H54 (cell line): ENCODE results near the gene MARK4.

Experiments used
- DNase-seq: peaks from one replicate; pipeline ENCODE4 v3.0.0; 2011; ENCODE audit warnings: low spot score, mixed read lengths; ENCODE audit not compliant: insufficient read length
- FAIRE-seq: peaks from 3 replicates; lab custom pipeline; 2011; peaks lifted over from hg19 to GRCh38; lab: Jason Lieb, UNC
- POLR2A ChIP-seq: IDR thresholded peaks from 2 replicates; pipeline ENCODE4 v1.6.1; 2011; ENCODE audit warnings: low read depth, mild to moderate bottlenecking, low read length

Gene MARK4

GRCh38 chr19:45250832-45251451 lies at the start of gene MARK4:
MARK4 (plus strand) TSS chr19:45251271; CDS start chr19:45251589, 318 bp downstream.
- DNase-seq (peak; percentile 70), FAIRE-seq (no peak)
- TF ChIP-seq POLR2A: peak; percentile 55; the same call in 1 of the 2 replicates

DNA sequence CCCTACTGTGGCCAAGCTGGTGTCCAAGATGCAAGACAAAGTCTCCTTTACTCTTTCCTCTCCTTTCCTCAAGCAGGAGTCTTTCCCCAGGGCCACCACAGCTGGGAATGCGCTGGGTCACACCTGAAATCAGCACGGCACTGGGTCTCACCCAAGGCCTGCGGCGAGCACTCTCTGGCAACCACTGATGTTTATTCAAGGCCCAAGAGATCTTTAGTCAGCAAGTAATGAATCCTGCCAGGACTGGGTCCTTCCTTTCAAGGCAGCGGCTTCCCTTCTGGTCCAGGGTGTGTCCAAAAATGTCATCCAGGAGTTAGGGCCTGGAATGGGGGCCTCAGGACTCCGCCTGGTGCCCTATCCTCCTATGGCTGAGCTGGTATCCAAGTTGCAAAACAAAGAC lies 48.4 kb upstream of the MARK4 start:
- FAIRE-seq (no peak), DNase-seq (no peak)
- TF ChIP-seq POLR2A: no peak

DNA sequence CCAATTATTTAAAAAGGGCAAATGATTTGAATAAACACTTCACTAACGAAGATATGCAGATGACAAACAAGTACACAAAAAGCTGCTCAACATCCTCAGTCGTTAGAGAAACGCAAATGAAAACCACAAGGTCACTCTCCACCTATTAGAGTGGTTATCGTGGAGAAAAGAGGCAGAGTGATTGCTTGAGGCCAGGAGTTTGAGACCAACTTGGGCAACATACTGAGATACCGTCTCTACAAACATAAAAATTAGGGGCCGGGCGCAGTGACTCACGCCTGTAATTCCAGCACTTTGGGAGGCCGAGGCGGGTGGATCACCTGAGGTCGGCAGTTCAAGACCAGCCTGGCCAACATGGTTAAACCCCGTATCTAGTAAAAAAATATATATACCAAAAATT lies 45.3 kb upstream of the MARK4 start:
- DNase-seq (no peak), FAIRE-seq (no peak)
- no peak for TF ChIP-seq POLR2A

DNA sequence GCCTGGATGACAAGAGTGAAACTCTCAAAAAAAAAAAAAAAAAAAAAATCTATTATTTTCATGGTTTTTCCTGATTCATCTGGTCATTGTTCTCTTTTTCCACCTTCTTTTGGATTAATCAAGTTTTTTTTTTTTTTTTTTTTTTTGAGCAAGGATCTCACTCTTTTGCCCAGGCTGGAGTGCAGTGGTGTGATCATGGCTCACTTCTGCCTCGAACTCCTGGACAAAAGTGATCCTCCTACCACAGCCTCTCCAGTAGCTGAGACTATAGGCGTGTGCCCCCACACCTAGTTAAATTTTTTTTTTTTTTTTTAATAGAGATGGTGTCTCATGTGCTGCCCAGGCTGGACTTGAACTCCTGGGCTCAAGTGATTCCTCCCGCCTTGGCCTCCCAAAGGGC lies 44.7 kb upstream of the MARK4 start:
- no peak for DNase-seq
- FAIRE-seq: no peak
- no peak for TF ChIP-seq POLR2A

DNA sequence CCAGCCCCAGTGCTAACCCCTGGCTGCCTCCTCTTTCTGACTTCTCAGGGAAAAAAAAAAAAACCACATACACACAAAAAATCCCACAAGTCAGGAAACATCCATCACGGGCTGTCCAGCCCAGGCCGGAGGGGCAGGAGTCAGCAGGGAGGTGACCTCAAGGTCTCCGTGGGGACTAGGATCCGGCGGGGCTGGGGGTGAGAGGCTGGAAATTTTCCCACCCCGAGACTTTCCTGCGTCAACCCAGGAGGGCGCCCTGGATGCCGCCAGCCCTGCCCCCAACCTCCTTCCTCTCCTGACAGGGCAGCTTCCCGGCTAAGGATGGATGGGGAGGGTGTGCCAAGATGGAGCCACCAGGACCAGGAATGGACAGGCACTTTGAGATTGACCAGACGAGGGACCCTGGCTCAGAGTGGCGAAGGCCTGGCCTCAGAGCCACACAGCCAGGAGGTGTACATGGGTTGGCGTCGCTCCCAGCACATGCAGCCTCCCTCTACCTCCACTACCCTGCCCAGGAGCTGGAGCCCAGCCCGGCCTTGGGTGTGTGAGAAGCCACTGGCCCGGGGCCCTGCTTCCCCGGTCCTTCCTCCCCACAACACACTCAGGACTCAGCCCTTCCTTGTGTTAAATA lies 39.2 kb upstream of the MARK4 start:
- FAIRE-seq: no peak
- no peak for TF ChIP-seq POLR2A
- no peak for DNase-seq

- no peak for TF ChIP-seq POLR2A
- DNase-seq (no peak), FAIRE-seq (no peak)
Measured at GRCh38 chr19:45213031-45213430, 38.0 kb upstream of the MARK4 start.

GRCh38 chr19:45215391-45216191 lies 35.5 kb upstream of the MARK4 start:
- FAIRE-seq: no peak
- DNase-seq: no peak
- TF ChIP-seq POLR2A: no peak

- no peak for TF ChIP-seq POLR2A
- no peak for DNase-seq
Measured at GRCh38 chr19:45216667-45217066, 34.4 kb upstream of the MARK4 start.

DNA sequence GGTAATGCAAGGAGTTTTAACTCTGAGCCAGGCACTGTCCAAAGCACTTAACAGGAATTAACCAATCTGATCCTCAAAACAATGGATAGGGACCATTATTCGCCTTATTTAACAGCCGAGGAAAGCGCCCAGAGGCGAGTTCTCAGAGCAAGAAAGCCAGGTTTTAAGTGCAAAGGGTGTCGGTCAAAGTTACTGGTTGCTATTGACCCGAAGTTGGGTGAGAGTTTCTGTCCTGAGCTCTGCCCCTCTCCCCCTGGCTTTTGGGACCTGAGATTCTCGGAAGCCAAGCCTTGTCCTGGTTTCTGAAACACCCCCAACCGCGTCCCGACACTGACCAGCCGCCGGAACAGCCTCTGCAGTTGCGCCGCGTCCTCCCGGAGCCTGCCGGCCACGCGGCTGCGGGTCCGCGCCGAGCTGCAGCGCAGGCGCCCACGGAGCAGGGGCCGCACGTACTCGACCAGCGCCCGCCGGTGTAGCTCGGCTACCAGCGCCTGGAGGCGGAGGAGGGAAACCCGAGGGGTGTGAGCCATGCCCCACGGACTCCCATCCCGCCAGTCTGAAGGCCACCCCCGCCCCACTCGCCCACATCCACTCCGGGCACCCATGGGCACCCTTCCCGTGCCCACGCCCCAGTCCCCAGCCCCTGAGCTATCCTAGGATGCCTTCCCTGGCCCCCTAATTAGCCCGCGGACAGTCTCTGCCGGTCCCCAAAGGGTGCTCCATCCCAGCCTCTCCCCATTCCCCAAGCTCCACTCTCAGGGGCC lies 33.7 kb upstream of the MARK4 start:
- FAIRE-seq (no peak), DNase-seq (no peak)
- no peak for TF ChIP-seq POLR2A

More at GRCh38 chr19:45216667-45217066, 34.4 kb upstream of the MARK4 start:
- FAIRE-seq: no peak

GRCh38 chr19:45217957-45218334 lies 33.1 kb upstream of the MARK4 start:
- no peak for TF ChIP-seq POLR2A
- DNase-seq: no peak
- no peak for FAIRE-seq

- DNase-seq (no peak), FAIRE-seq (no peak)
- no peak for TF ChIP-seq POLR2A
Measured at GRCh38 chr19:45218426-45218825, 32.6 kb upstream of the MARK4 start.

GRCh38 chr19:45218911-45219743 lies 31.9 kb upstream of the MARK4 start:
- DNase-seq: no peak
- no peak for FAIRE-seq

DNA sequence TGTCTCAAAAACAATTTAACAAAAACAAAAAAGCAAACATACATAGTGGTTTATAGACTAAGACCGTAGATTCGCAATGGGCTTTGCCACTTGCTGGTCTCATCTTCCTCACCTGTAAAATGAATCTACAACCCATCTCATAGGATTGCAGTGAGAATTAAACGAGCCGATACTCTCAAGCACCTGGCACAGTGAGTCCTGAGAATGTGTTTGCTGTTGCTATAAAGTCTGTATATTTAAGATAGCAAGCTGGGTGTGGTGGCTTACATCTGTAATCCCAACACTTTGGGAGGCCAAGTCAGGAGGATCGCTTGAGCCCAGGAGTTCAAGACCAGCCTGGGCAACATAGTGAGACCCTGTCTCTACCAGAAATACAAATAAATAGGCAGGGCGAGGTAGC lies 28.3 kb upstream of the MARK4 start:
- FAIRE-seq (no peak), DNase-seq (no peak)
- TF ChIP-seq POLR2A: no peak

More at GRCh38 chr19:45218911-45219743, 31.9 kb upstream of the MARK4 start:
- TF ChIP-seq POLR2A: no peak

GRCh38 chr19:45223879-45224278 lies 27.2 kb upstream of the MARK4 start:
- DNase-seq (no peak), FAIRE-seq (no peak)
- TF ChIP-seq POLR2A: no peak
